ENCODE results near the gene ADCY6.

The ADCY6 gene

GRCh38 chr12:48764521-48764920, 24.4 kb downstream of the ADCY6 start:
- peak; percentile 56 for DNase-seq (ENCODE audit: low read depth)
- no peak for TF ChIP-seq CTCF (IDR thresholded peaks at IDR 0.05; ENCODE audit: insufficient read depth, low read depth, low read length, missing control alignments)
- no peak overlapping the region for H3K4me3 ChIP-seq (ENCODE audit: low read length)

- DNase-seq (ENCODE audit: low read depth), result no peak
- TF ChIP-seq CTCF (IDR thresholded peaks at IDR 0.05; ENCODE audit: insufficient read depth, low read depth, low read length, missing control alignments), result no peak
Observed at GRCh38 chr12:48758737-48759136, 30.2 kb downstream of the ADCY6 start.

GRCh38 chr12:48758186-48758585, 30.7 kb downstream of the ADCY6 start:
- no peak overlapping the region for H3K4me3 ChIP-seq (ENCODE audit: low read length)
- TF ChIP-seq CTCF (IDR thresholded peaks at IDR 0.05; ENCODE audit: insufficient read depth, low read depth, low read length, missing control alignments), result no peak
- no peak for DNase-seq (ENCODE audit: low read depth)

More at GRCh38 chr12:48758737-48759136, 30.2 kb downstream of the ADCY6 start:
- no peak overlapping the region for H3K4me3 ChIP-seq (ENCODE audit: low read length)

- H3K4me3 ChIP-seq (ENCODE audit: low read length), result no peak overlapping the region
- no peak for TF ChIP-seq CTCF (IDR thresholded peaks at IDR 0.05; ENCODE audit: insufficient read depth, low read depth, low read length, missing control alignments)
- DNase-seq (ENCODE audit: low read depth), result peak; percentile 58
Observed at GRCh38 chr12:48750769-48751356, 38.0 kb downstream of the ADCY6 start.

GRCh38 chr12:48750215-48750614, 38.7 kb downstream of the ADCY6 start:
- no peak for TF ChIP-seq CTCF (IDR thresholded peaks at IDR 0.05; ENCODE audit: insufficient read depth, low read depth, low read length, missing control alignments)
- H3K4me3 ChIP-seq (ENCODE audit: low read length), result no peak overlapping the region
- DNase-seq (ENCODE audit: low read depth), result peak; percentile 12

GRCh38 chr12:48744251-48745008, 44.5 kb downstream of the ADCY6 start:
- peak; percentile 39 for DNase-seq (ENCODE audit: low read depth)
- no peak overlapping the region for H3K4me3 ChIP-seq (ENCODE audit: low read length)
- no peak for TF ChIP-seq CTCF (IDR thresholded peaks at IDR 0.05; ENCODE audit: insufficient read depth, low read depth, low read length, missing control alignments)
